Measurements from ENCODE around the gene MRPL14.

The MRPL14 gene

DNA sequence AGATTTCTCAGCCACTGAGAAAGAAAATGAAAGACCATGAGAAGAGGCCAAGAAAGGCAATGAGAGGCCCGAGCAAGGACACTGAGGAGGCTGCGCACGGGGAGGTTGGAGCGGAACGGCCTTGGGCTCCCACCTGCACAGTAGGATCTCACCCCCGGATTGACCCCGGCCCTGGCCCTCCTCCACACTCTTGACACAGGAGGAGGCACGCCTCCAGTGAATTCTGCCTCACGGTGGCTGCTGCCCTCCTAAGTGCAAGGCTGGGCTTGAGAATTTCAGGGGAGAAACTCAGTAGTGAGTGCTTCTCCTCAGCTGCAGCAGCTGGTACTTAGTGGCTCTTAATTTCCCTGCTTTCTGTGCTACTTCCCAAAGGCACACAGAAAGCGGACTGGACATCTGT, 18.0 kb downstream of the MRPL14 start:
- TF ChIP-seq, protein P1, sequence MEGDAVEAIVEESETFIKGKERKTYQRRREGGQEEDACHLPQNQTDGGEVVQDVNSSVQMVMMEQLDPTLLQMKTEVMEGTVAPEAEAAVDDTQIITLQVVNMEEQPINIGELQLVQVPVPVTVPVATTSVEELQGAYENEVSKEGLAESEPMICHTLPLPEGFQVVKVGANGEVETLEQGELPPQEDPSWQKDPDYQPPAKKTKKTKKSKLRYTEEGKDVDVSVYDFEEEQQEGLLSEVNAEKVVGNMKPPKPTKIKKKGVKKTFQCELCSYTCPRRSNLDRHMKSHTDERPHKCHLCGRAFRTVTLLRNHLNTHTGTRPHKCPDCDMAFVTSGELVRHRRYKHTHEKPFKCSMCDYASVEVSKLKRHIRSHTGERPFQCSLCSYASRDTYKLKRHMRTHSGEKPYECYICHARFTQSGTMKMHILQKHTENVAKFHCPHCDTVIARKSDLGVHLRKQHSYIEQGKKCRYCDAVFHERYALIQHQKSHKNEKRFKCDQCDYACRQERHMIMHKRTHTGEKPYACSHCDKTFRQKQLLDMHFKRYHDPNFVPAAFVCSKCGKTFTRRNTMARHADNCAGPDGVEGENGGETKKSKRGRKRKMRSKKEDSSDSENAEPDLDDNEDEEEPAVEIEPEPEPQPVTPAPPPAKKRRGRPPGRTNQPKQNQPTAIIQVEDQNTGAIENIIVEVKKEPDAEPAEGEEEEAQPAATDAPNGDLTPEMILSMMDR (conservative IDR thresholded peaks at IDR 0.05; ENCODE audit: low read depth, low read length) = no peak
- no peak overlapping the region for H2AFZ ChIP-seq (ENCODE audit: low read depth)
- no peak overlapping the region for H3K4me3 ChIP-seq (IDR thresholded peaks at IDR 0.05; ENCODE audit: insufficient read depth, low read depth, low read length)
- no peaks in the 10 kb centered on the region for H3K36me3 ChIP-seq (ENCODE audit: insufficient read depth)
- no peaks in the 10 kb centered on the region; the same call in 1 of the 2 replicates for H3K79me2 ChIP-seq (ENCODE audit: insufficient read depth, low read depth)
- no peaks in the 10 kb centered on the region for H3K27me3 ChIP-seq (ENCODE audit: insufficient read depth, low read depth)
- no peak overlapping the region for H3K27ac ChIP-seq
- H3K9ac ChIP-seq = no peak overlapping the region
- H4K20me1 ChIP-seq (ENCODE audit: insufficient read depth) = no peaks in the 10 kb centered on the region
- H3K4me2 ChIP-seq = no peak overlapping the region
- H3K4me1 ChIP-seq (ENCODE audit: low read depth, poor library complexity, severe bottlenecking) = no peaks in the 10 kb centered on the region

DNA sequence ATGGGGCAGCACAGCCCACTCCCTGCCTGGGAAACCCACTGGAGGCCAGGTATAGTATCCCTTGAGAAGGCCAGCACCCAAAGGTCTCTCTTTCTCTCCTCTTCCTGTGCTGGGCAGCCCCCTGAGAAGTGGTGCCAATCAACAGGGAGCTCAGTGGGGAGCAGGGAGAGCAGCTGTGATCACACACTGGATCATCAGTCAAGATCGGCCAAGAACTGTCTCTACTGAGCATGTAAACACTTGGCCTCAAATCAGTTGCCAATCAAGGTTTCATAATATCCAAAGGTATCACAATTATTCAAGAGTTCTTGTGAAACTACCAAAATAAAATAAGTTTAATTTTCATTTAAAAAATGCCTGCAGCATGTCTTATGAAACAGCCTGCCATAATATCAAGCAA, 18.8 kb downstream of the MRPL14 start:
- no peaks in the 10 kb centered on the region for H3K36me3 ChIP-seq (ENCODE audit: insufficient read depth)

GRCh38 chr6:44107017-44107416, 20.2 kb downstream of the MRPL14 start:
- H3K27ac ChIP-seq = no peak overlapping the region
- no peaks in the 10 kb centered on the region for H3K36me3 ChIP-seq (ENCODE audit: insufficient read depth)
- H2AFZ ChIP-seq (ENCODE audit: low read depth) = no peak overlapping the region
- no peaks in the 10 kb centered on the region for H3K4me1 ChIP-seq (ENCODE audit: low read depth, poor library complexity, severe bottlenecking)
- no peaks in the 10 kb centered on the region for H4K20me1 ChIP-seq (ENCODE audit: insufficient read depth)
- no peaks in the 10 kb centered on the region; the same call in 1 of the 2 replicates for H3K79me2 ChIP-seq (ENCODE audit: insufficient read depth, low read depth)
- no peak overlapping the region for H3K4me2 ChIP-seq
- TF ChIP-seq, protein P1 (conservative IDR thresholded peaks at IDR 0.05; ENCODE audit: low read depth, low read length) = no peak
- no peaks in the 10 kb centered on the region for H3K27me3 ChIP-seq (ENCODE audit: insufficient read depth, low read depth)
- no peak overlapping the region for H3K9ac ChIP-seq
- H3K4me3 ChIP-seq (IDR thresholded peaks at IDR 0.05; ENCODE audit: insufficient read depth, low read depth, low read length) = no peak overlapping the region

More for the DNA sequence above, 18.8 kb downstream of the MRPL14 start:
- Histone ChIP-seq H3K4me2 (no peak overlapping the region), H3K4me3 (IDR thresholded peaks at IDR 0.05; ENCODE audit: insufficient read depth, low read depth, low read length) (no peak overlapping the region), H4K20me1 (ENCODE audit: insufficient read depth) (no peaks in the 10 kb centered on the region), H3K9ac (no peak overlapping the region), H3K27ac (no peak overlapping the region), H3K27me3 (ENCODE audit: insufficient read depth, low read depth) (no peaks in the 10 kb centered on the region), H3K4me1 (ENCODE audit: low read depth, poor library complexity, severe bottlenecking) (no peaks in the 10 kb centered on the region), H3K79me2 (ENCODE audit: insufficient read depth, low read depth) (no peaks in the 10 kb centered on the region; the same call in 1 of the 2 replicates), H2AFZ (ENCODE audit: low read depth) (no peak overlapping the region)
- TF ChIP-seq, protein P1 (conservative IDR thresholded peaks at IDR 0.05; ENCODE audit: low read depth, low read length) = no peak

- Histone ChIP-seq H3K9ac (no peak overlapping the region), H3K36me3 (ENCODE audit: insufficient read depth) (no peaks in the 10 kb centered on the region)
Measured at GRCh38 chr6:44105993-44106740, 21.1 kb downstream of the MRPL14 start.

More at GRCh38 chr6:44105993-44106740, 21.1 kb downstream of the MRPL14 start:
- Histone ChIP-seq H3K4me3 (IDR thresholded peaks at IDR 0.05; ENCODE audit: insufficient read depth, low read depth, low read length) (no peak overlapping the region), H3K79me2 (ENCODE audit: insufficient read depth, low read depth) (no peaks in the 10 kb centered on the region; the same call in 1 of the 2 replicates), H3K27ac (no peak overlapping the region), H4K20me1 (ENCODE audit: insufficient read depth) (no peaks in the 10 kb centered on the region), H3K4me1 (ENCODE audit: low read depth, poor library complexity, severe bottlenecking) (no peaks in the 10 kb centered on the region), H3K27me3 (ENCODE audit: insufficient read depth, low read depth) (no peaks in the 10 kb centered on the region), H2AFZ (ENCODE audit: low read depth) (no peak overlapping the region), H3K4me2 (no peak overlapping the region)
- TF ChIP-seq, protein P1 (conservative IDR thresholded peaks at IDR 0.05; ENCODE audit: low read depth, low read length) = no peak

Data from KMS-11 (cell line).